HG02588 (cell line): ENCODE data around the gene MIA2.

ENCODE experiments used
- ATAC-seq: cut with Tn5 transposase; IDR thresholded peaks from one replicate; pipeline ENCODE4 v1.9.1; 2021; ENCODE audit warnings: mild to moderate bottlenecking, moderate library complexity; ENCODE audit not compliant: unreplicated experiment

The MIA2 gene

GRCh38 chr14:39376667-39377403 is 143.1 kb downstream of the MIA2 start:
- ATAC-seq: no peak

GRCh38 chr14:39381366-39381765 is 147.7 kb downstream of the MIA2 start:
- no peak for ATAC-seq

GRCh38 chr14:39382463-39382862 is 148.7 kb downstream of the MIA2 start:
- ATAC-seq: no peak

- no peak for ATAC-seq
Measured at GRCh38 chr14:39383026-39383660, 149.4 kb downstream of the MIA2 start.

GRCh38 chr14:39383741-39384140 is 150.0 kb downstream of the MIA2 start:
- no peak for ATAC-seq

- no peak for ATAC-seq
Measured at GRCh38 chr14:39384177-39384576, 150.5 kb downstream of the MIA2 start.

GRCh38 chr14:39393289-39393688 is 159.6 kb downstream of the MIA2 start:
- no peak for ATAC-seq

GRCh38 chr14:39395555-39396254 is 162.0 kb downstream of the MIA2 start:
- no peak for ATAC-seq

- ATAC-seq: no peak
Measured at GRCh38 chr14:39396448-39396847, 162.7 kb downstream of the MIA2 start.

GRCh38 chr14:39398382-39398781 is 164.7 kb downstream of the MIA2 start:
- no peak for ATAC-seq

GRCh38 chr14:39406560-39406959 is 172.8 kb downstream of the MIA2 start:
- ATAC-seq: no peak

GRCh38 chr14:39416072-39416471 is 182.4 kb downstream of the MIA2 start:
- ATAC-seq: no peak

GRCh38 chr14:39417014-39417413 is 183.3 kb downstream of the MIA2 start:
- ATAC-seq: no peak

- ATAC-seq: no peak
Measured at GRCh38 chr14:39419272-39419671, 185.6 kb downstream of the MIA2 start.

GRCh38 chr14:39422243-39422642 is 188.5 kb downstream of the MIA2 start:
- ATAC-seq: no peak

- no peak for ATAC-seq
Measured at GRCh38 chr14:39423793-39424192, 190.1 kb downstream of the MIA2 start.

GRCh38 chr14:39425947-39426346 is 192.2 kb downstream of the MIA2 start:
- ATAC-seq: no peak

- ATAC-seq: no peak
Measured at GRCh38 chr14:39426605-39427004, 192.9 kb downstream of the MIA2 start.

GRCh38 chr14:39428118-39428517 is 194.4 kb downstream of the MIA2 start:
- ATAC-seq: no peak

GRCh38 chr14:39430762-39431415 is 197.2 kb downstream of the MIA2 start:
- ATAC-seq: no peak

GRCh38 chr14:39431416-39432178 is 197.9 kb downstream of the MIA2 start:
- ATAC-seq: peak; percentile 19
